WERI-Rb-1 (cell line): ENCODE results near the gene CLTC.
"Not testable (repeated sequence)": the region's sequence is repeated elsewhere in the genome, so short reads cannot be mapped to it uniquely, and the experiment has no call there.

Experiments used
- DNase-seq: peaks from one replicate; pipeline ENCODE4 v3.0.0-alpha.2; 2020
- H3K27ac ChIP-seq: fragments of 250-450 bp; sonication (Bioruptor Pico); 2 replicates; pipeline ENCODE4 v1.5.1; 2020; ENCODE audit warnings: mild to moderate bottlenecking, moderate library complexity
- H3K27me3 ChIP-seq: fragments of 250-450 bp; sonication (Bioruptor Pico); 2 replicates; pipeline ENCODE4 v1.5.1; 2021; ENCODE audit warnings: mild to moderate bottlenecking, low read depth, moderate library complexity; ENCODE audit not compliant: insufficient read depth, severe bottlenecking
- H3K36me3 ChIP-seq: fragments of 250-450 bp; sonication (Bioruptor Pico); 2 replicates; pipeline ENCODE4 v1.5.1; 2020; ENCODE audit warnings: mild to moderate bottlenecking, moderate library complexity
- H3K4me3 ChIP-seq: 2 replicates; pipeline ENCODE4 v1.5.1; 2011; ENCODE audit warnings: low read depth, mild to moderate bottlenecking, control low read depth, low read length
- H3K9me3 ChIP-seq: fragments of 250-450 bp; sonication (Bioruptor Pico); 2 replicates; pipeline ENCODE4 v1.5.1; 2021; ENCODE audit warnings: mild to moderate bottlenecking, moderate library complexity; ENCODE audit not compliant: severe bottlenecking
- CTCF ChIP-seq: IDR thresholded peaks from 2 replicates; pipeline ENCODE4 v1.5.1; 2011; ENCODE audit warnings: low read depth, mild to moderate bottlenecking, control low read depth, inconsistent platforms, low read length

CLTC gene

DNA sequence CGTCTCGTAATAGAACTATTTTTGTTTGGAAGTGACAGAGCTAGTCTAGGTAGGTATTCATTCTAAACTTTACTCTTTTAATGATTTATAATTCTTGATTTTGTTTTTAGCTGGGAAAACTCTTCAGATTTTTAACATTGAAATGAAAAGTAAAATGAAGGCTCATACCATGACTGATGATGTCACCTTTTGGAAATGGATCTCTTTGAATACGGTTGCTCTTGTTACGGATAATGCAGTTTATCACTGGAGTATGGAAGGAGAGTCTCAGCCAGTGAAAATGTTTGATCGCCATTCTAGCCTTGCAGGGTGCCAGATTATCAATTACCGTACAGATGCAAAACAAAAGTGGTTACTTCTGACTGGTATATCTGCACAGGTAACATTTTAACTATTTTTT is 27.6 kb downstream of the CLTC start:
- H3K27ac ChIP-seq = no peak overlapping the region
- TF ChIP-seq CTCF = no peak
- no peak for DNase-seq
- H3K4me3 ChIP-seq = no peak overlapping the region
- H3K27me3 ChIP-seq = no peaks in the 10 kb centered on the region
- H3K9me3 ChIP-seq = peaks cover 4% of the 10 kb centered on the region
- H3K36me3 ChIP-seq = peaks cover 90% of the 10 kb centered on the region

GRCh38 chr17:59649886-59650285 is 30.2 kb downstream of the CLTC start:
- TF ChIP-seq CTCF = no peak
- Histone ChIP-seq H3K9me3 (peaks cover 9% of the 10 kb centered on the region), H3K4me3 (no peak overlapping the region), H3K27me3 (no peaks in the 10 kb centered on the region), H3K27ac (no peak overlapping the region), H3K36me3 (peaks cover 97% of the 10 kb centered on the region)
- DNase-seq = no peak

DNA sequence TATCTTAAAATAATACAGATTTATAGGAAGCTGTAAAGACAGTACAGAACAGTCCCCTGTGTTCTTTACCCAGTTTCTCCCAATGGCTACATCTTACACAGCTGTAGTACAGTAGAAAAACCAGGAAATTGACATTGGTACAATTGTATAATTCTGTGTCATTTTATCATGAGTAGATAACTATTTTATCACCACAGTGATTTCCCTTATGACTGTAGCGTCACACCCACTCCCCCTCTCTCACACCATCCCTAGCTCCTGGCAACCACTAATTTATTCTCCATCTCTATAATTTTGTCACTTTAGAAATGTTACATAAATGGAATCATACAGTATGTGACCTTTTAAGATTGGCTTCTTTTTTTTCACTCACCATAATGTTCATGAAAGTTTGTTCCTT is 30.9 kb downstream of the CLTC start:
- no peak overlapping the region for H3K4me3 ChIP-seq
- H3K36me3 ChIP-seq = peaks cover 97% of the 10 kb centered on the region
- no peaks in the 10 kb centered on the region for H3K27me3 ChIP-seq
- H3K27ac ChIP-seq = no peak overlapping the region
- no peak for DNase-seq
- peaks cover 9% of the 10 kb centered on the region for H3K9me3 ChIP-seq
- no peak for TF ChIP-seq CTCF

- peaks cover 9% of the 10 kb centered on the region for H3K9me3 ChIP-seq
- no peak overlapping the region for H3K4me3 ChIP-seq
- no peak for DNase-seq
- no peak overlapping the region for H3K27ac ChIP-seq
- TF ChIP-seq CTCF = no peak
- H3K27me3 ChIP-seq = no peaks in the 10 kb centered on the region
- H3K36me3 ChIP-seq = peaks cover 95% of the 10 kb centered on the region
Observed at GRCh38 chr17:59651346-59651745, 31.7 kb downstream of the CLTC start.

GRCh38 chr17:59652119-59652518 is 32.4 kb downstream of the CLTC start:
- no peak overlapping the region for H3K4me3 ChIP-seq
- DNase-seq = no peak
- peaks cover 9% of the 10 kb centered on the region for H3K9me3 ChIP-seq
- H3K27ac ChIP-seq = no peak overlapping the region
- peaks cover 94% of the 10 kb centered on the region for H3K36me3 ChIP-seq
- no peak for TF ChIP-seq CTCF
- no peaks in the 10 kb centered on the region for H3K27me3 ChIP-seq

DNA sequence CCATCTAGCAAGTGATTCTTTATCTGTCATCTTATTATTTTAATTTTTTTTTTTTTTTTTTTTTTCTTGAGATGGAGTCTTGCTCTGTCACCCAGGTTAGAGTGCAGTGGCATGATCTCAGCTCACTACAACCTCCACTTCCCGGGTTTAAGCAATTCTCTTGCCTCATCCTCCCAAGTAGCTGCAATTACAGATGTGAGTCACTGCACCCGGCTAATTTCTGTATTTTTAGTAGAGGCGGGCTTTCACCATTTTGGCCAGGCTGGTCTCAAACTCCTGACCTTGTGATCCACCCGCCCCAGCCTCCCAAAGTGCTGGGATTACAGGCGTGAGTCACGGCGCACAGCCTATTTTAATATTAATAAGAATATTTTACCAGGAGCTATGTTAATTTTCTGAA is 36.9 kb downstream of the CLTC start:
- not testable (repeated sequence) for DNase-seq
- H3K36me3 ChIP-seq = peaks cover 91% of the 10 kb centered on the region

More for the DNA sequence above, 36.9 kb downstream of the CLTC start:
- not testable (repeated sequence) for H3K9me3 ChIP-seq, H3K27ac ChIP-seq, H3K4me3 ChIP-seq, H3K27me3 ChIP-seq
